Muscle of leg (tissue), 11 donors: Measurements from ENCODE around the gene MRTFB. TPM values are rescaled to one million over a fixed set of nuclear protein-coding genes. Genes with fewer than 3 reads are reported as not detected.
"Not testable (repeated sequence)": the region's sequence is repeated elsewhere in the genome, so short reads cannot be mapped to it uniquely, and the experiment has no call there.

Experiments used
- DNase-seq: peaks from one replicate; pipeline ENCODE4 v3.0.0; 2013
- H3K27ac ChIP-seq: one replicate; pipeline ENCODE4 v1.5.1; 2013; ENCODE audit warnings: mild to moderate bottlenecking, low read length, control low read depth
- H3K27me3 ChIP-seq: one replicate; pipeline ENCODE4 v1.6.1; 2013; ENCODE audit warnings: low read length; ENCODE audit not compliant: control insufficient read depth, insufficient read depth
- H3K36me3 ChIP-seq: one replicate; pipeline ENCODE4 v1.6.1; 2013; ENCODE audit warnings: low read length; ENCODE audit not compliant: control insufficient read depth, insufficient read depth
- H3K4me1 ChIP-seq: one replicate; pipeline ENCODE4 v1.6.1; 2013; ENCODE audit warnings: low read length; ENCODE audit not compliant: control insufficient read depth, insufficient read depth
- H3K4me3 ChIP-seq: one replicate; pipeline ENCODE4 v1.5.1; 2013; ENCODE audit warnings: low read length, control low read depth
- H3K9me3 ChIP-seq: replicated peaks from 2 replicates; pipeline ENCODE4 v1.6.1; 2013; ENCODE audit warnings: low read depth, low read length; ENCODE audit not compliant: control insufficient read depth
- WGBS: methylation state at CpG from one replicate; pipeline ENCODE4 v1.1.5; 2013; ENCODE audit warnings: missing lambda C conversion rate; ENCODE audit not compliant: insufficient coverage; 5-methylcytosine and 5-hydroxymethylcytosine counted together
- polyA plus RNA-seq, 8 donors: library from polyadenylated mRNA; unstranded; fragments of 120-200 nt; gene quantifications; one replicate each; pipeline versions ENCODE4 v1.2.1 to v1.2.3, GENCODE V29; 2013; ENCODE audit warnings: inconsistent platforms in 1 of 8, low replicate concordance in 1 of 8; ENCODE audit not compliant: insufficient read length in 8 of 8, insufficient read depth in 1 of 8
- total RNA-seq: library from RNA; stranded (reverse); fragments of 120-200 nt; gene quantifications from one replicate; pipeline ENCODE4 v1.2.4, GENCODE V29; 2013

The MRTFB gene
- total and polyA plus RNA-seq, 9 donors = 12.4 to 22.3 (median 17.0) TPM

DNA sequence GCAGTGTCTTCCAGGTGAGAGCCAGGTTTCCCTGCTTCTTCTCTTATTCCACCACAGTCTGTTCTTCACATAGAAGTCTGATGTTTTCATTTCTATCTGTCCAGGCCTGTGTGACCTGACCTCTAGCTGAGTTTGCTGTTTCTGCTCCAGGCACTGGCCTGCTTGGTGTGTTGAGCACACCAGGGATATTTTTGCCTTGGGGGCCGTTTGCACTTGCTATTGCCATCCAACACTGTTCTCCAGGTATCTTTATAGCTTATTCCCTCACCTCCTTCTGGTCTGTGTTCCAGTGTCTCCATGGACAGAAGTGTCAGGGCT, 41.4 kb downstream of the MRTFB start:
- Histone ChIP-seq H3K4me3 (no peak overlapping the region), H3K27ac (peak overlapping the region; percentile 15), H3K27me3 (no peaks in the 10 kb centered on the region), H3K9me3 (no peaks in the 10 kb centered on the region), H3K36me3 (peaks cover 3% of the 10 kb centered on the region), H3K4me1 (peaks cover 21% of the 10 kb centered on the region)
- 62% methylated on average over 1 of the region's 1 CpG for WGBS
- no peak for DNase-seq

DNA sequence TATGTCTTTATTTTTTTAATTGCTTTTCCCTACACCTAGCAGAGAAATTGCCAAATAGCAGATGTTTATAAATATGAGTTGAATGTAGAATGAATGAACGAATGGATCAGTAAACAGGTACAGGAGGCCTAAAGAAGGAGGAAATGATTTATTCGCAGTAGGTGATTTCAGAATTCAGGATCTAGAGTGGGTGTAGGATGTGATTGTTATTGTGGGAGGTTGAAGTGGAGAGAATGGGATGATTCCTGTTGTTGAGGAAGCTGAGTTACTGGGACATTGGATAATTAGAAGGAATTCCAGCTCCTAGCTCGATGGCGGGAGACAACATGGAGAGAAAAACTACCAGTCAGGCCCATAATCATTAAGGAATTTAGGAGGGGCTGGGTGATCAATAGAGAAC, 42.2 kb downstream of the MRTFB start:
- Histone ChIP-seq H3K36me3 (no peaks in the 10 kb centered on the region), H3K27ac (no peak overlapping the region), H3K27me3 (no peaks in the 10 kb centered on the region), H3K4me1 (peaks cover 21% of the 10 kb centered on the region), H3K9me3 (no peaks in the 10 kb centered on the region), H3K4me3 (no peak overlapping the region)
- no peak for DNase-seq
- 92% methylated on average over 2 of the region's 4 CpGs for WGBS

DNA sequence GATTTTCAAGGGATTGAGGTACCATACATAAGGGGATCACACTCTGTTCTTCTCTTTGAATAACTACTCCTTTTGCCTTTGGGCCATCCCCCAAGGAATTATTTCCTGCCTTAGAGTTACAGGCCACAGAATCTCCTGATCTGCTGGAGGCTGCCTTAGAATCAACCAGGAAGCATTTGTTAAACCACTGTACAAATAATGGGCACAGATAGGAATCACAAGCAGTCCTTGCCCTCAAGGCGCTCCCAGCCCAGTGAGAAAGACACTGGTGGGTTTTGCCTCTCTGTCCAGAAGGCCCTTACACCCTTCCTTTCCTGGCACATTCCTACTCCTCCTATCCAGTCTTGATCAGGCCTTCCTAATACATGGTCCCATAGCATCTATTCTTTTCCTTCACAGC, 45.9 kb downstream of the MRTFB start:
- H3K9me3 ChIP-seq = peaks cover 4% of the 10 kb centered on the region
- 100% methylated on average over 1 of the region's 1 CpG for WGBS
- H3K4me1 ChIP-seq = peaks cover 6% of the 10 kb centered on the region
- H3K4me3 ChIP-seq = no peak overlapping the region
- no peak for DNase-seq
- no peaks in the 10 kb centered on the region for H3K36me3 ChIP-seq
- no peak overlapping the region for H3K27ac ChIP-seq
- no peaks in the 10 kb centered on the region for H3K27me3 ChIP-seq

DNA sequence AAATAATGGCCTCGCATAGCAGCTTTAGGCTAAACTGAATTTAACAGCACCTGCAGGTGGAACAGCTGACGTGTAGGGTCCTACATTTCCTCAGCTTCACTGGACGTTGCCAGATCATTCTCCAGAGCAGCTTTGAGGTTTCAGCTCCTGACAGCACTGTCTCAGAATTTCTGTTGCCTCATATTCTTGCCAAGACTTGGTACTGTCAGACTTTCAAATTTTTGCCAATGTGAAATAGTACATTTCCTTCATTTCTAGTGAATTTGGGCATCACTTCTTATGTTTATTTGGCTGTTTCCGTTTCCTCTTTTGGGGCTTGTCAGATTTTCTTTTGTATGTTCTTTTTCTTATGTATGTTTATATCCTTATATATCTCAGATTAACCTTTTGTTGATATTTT, 48.7 kb downstream of the MRTFB start:
- Histone ChIP-seq H3K4me1 (no peaks in the 10 kb centered on the region), H3K36me3 (no peaks in the 10 kb centered on the region), H3K27ac (no peak overlapping the region), H3K27me3 (no peaks in the 10 kb centered on the region), H3K9me3 (peaks cover 4% of the 10 kb centered on the region), H3K4me3 (no peak overlapping the region)
- DNase-seq = no peak
- WGBS = 88% methylated on average over 3 of the region's 4 CpGs

DNA sequence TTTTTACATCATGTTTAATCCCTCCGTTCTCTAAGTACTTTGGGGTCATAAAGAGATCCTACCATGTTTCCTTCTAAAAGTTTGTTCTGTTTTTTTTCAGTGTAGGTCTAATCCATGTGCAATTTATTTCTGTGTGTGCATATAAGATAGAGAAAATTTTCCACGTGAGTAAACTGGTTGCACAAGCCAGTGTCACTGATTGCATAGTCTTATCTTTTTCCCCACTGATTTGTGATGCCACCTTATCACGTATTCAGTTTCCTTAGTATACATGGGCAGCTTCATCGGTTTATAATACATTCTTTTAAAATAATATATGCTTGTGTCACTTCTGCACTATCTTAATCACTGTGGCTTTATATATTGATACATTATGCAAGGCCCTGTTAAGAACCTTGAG, 49.2 kb downstream of the MRTFB start:
- Histone ChIP-seq H3K36me3 (no peaks in the 10 kb centered on the region), H3K9me3 (peaks cover 4% of the 10 kb centered on the region), H3K27ac (no peak overlapping the region), H3K4me3 (no peak overlapping the region), H3K4me1 (no peaks in the 10 kb centered on the region), H3K27me3 (no peaks in the 10 kb centered on the region)
- WGBS = 80% methylated on average over 1 of the region's 4 CpGs
- DNase-seq = no peak

DNA sequence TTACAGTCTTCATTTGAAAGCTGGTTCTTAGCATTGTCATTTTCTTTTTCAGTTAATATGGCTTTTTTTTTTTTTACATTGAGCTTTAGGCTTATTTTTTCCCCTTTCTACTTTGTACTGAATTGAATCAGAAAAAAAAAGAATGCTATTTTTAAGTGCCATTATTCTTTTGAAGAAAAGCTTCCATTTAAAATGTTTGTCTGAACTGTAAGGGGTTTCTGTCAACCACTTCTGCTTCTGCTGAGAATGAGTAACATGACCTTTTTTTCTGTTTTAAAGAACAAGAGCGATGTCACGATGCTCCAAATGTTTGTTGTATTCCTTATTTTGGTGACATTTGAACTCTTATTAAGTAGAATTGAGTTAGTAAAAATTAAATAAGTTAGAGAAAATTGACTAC, 50.0 kb downstream of the MRTFB start:
- no peaks in the 10 kb centered on the region for H3K27me3 ChIP-seq
- H3K4me3 ChIP-seq = no peak overlapping the region
- no peaks in the 10 kb centered on the region for H3K36me3 ChIP-seq
- WGBS = no CpG with 5 or more reads among the region's 2 CpGs
- DNase-seq = no peak
- no peaks in the 10 kb centered on the region for H3K4me1 ChIP-seq
- H3K9me3 ChIP-seq = peaks cover 4% of the 10 kb centered on the region
- H3K27ac ChIP-seq = no peak overlapping the region

DNA sequence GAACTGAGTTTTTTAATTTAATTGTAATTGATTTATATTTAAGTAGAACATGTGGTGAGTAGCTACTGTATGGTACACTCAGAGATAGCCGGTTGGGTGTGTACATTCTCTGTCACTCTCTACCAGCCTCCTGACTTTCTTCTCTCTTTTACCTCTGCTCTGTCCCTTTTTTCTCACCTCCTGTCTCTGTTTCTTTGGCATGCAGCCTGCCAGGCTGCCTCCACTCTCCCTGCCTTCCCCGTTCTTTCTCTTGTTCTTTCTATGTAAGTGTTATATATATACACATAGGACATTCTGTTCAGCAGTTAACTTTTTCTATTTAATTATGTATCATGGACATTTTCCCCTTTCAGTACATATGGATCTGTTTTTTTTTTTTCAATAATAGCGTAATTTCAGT, 50.8 kb downstream of the MRTFB start:
- H3K36me3 ChIP-seq = no peaks in the 10 kb centered on the region
- H3K27ac ChIP-seq = no peak overlapping the region
- no peak overlapping the region for H3K4me3 ChIP-seq
- no peaks in the 10 kb centered on the region for H3K4me1 ChIP-seq
- no peaks in the 10 kb centered on the region for H3K27me3 ChIP-seq
- peaks cover 4% of the 10 kb centered on the region for H3K9me3 ChIP-seq
- DNase-seq = no peak
- no CpG with 5 or more reads among the region's 3 CpGs for WGBS

DNA sequence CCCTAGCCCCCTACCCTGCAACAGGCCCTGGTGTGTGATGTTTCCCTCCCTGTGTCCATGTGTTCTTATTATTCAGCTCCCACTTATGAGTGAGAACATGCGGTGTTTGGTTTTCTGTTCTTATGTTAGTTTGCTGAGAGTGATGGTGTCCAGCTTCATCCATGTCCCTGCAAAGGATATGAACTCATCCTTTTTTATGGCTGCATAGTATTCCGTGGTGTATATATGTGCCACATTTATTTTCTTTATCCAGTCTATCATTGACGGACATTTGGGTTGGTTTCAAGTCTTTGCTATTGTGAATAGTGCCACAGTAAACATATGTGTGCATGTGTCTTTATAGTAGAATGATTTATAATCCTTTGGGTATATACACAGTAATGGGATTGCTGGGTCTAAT, 51.3 kb downstream of the MRTFB start:
- not testable (repeated sequence) for DNase-seq, H3K36me3 ChIP-seq, H3K4me1 ChIP-seq, H3K4me3 ChIP-seq, H3K27me3 ChIP-seq, H3K9me3 ChIP-seq, H3K27ac ChIP-seq
- no CpG with 5 or more reads among the region's 3 CpGs for WGBS

DNA sequence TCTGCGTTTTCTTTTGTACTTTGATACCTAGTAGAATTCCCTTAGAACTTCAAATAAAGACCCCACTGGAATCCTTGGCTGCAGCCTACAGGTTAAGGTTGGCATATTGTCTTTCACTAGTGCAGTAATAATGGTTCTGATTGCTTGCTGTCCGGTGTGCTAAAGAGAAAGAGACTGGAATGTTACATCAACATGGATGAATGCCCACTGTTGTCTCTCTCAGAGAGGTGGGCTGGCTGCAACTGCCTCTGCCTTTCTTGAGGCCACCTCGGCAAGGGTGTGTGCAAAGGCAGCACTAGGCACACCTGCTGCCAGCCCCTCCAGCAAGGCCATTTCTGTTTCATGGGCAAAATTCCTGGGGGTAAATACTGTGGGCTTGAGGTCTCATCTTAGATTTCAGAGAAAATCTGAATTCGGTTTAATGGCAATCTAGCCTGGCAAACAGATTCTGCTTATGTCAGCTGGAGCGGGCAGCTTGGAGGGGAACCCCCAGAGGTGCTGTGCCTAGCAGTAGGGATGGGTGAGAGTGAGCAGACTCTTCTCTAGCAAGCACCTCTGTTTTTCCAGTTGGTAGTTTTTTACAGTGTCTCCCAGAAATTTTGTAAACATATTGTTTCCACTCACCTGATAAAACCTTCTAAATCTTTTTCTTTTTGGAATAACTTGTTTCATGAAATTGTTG, 54.0 kb downstream of the MRTFB start:
- Histone ChIP-seq H3K27me3 (no peaks in the 10 kb centered on the region), H3K9me3 (no peaks in the 10 kb centered on the region), H3K4me1 (no peaks in the 10 kb centered on the region), H3K36me3 (no peaks in the 10 kb centered on the region), H3K27ac (no peak overlapping the region), H3K4me3 (no peak overlapping the region)
- no peak for DNase-seq
- 63% methylated on average over 3 of the region's 5 CpGs for WGBS

DNA sequence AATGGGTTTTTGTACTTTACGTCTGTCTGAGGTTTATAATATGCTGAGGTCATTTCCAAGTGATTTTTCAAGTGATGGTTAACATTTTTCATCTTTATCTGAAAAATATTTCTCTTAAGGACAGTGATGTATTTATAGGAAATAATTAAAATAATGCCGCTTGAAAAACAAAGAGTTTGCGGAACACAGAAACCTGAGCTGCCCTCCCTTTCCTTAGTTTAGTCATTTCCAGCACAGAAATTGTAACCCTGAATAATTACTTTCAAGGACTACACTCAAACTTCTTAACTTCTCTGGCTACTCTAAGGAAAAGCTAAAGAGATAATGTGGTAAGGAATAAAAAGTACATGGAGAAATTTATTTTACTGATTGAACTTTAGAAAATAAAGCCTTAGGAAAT, 54.6 kb downstream of the MRTFB start:
- whole genome bisulfite sequencing = no CpG with 5 or more reads among the region's 3 CpGs
- Histone ChIP-seq H3K9me3 (no peaks in the 10 kb centered on the region), H3K4me1 (no peaks in the 10 kb centered on the region)

DNA sequence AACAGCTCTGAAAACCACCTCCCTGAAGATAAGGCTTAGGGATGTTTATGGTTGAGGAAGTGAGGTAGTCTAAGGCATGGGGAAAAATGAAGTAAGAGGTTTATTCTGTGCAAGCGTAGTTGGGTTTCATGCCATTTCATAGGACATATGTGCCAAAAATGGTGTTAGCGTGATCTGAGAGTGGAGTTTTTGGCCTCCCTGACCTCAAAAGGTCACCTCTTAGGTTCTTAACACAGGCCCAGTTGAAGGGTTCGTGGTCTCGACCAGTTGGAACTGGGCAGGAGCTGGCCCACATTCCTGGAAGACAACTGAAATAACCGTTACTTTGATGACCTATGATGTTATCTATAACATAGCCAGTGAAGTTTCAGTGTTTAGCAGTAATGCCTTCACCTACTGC, 57.0 kb downstream of the MRTFB start:
- DNase-seq = no peak
- Histone ChIP-seq H3K4me1 (no peaks in the 10 kb centered on the region), H3K27ac (no peak overlapping the region), H3K4me3 (no peak overlapping the region), H3K9me3 (no peaks in the 10 kb centered on the region), H3K36me3 (no peaks in the 10 kb centered on the region), H3K27me3 (no peaks in the 10 kb centered on the region)
- 90% methylated on average over 4 of the region's 5 CpGs for WGBS

More for the DNA sequence above, 54.6 kb downstream of the MRTFB start:
- Histone ChIP-seq H3K27me3 (no peaks in the 10 kb centered on the region), H3K27ac (no peak overlapping the region), H3K36me3 (no peaks in the 10 kb centered on the region), H3K4me3 (no peak overlapping the region)
- DNase-seq = no peak
